GOT3 (cell line): ENCODE measurements around the gene TPD52L1.

Experiments used
- DNase-seq: peaks from one replicate; lab custom pipeline; 2025; ENCODE audit warnings: mixed read lengths; lab: John Stamatoyannopoulos, UW

The TPD52L1 gene

GRCh38 chr6:125245523-125246264 is 92.1 kb downstream of the TPD52L1 start:
- DNase-seq = no peak

- no peak for DNase-seq
These were observed 93.0 kb downstream of the TPD52L1 start for GRCh38 chr6:125246566-125246965.

GRCh38 chr6:125248136-125248535 is 94.6 kb downstream of the TPD52L1 start:
- no peak for DNase-seq

- DNase-seq = no peak
These were observed 96.9 kb downstream of the TPD52L1 start for GRCh38 chr6:125250511-125250910.

- DNase-seq = no peak
These were observed 98.1 kb downstream of the TPD52L1 start for GRCh38 chr6:125251516-125252220.

GRCh38 chr6:125252891-125253290 is 99.3 kb downstream of the TPD52L1 start:
- no peak for DNase-seq

GRCh38 chr6:125253881-125254280 is 100.3 kb downstream of the TPD52L1 start:
- DNase-seq = no peak

- no peak for DNase-seq
These were observed 100.7 kb downstream of the TPD52L1 start for GRCh38 chr6:125254321-125254720.

- no peak for DNase-seq
These were observed 101.6 kb downstream of the TPD52L1 start for GRCh38 chr6:125255201-125255600.

GRCh38 chr6:125257351-125257750 is 103.8 kb downstream of the TPD52L1 start:
- no peak for DNase-seq

GRCh38 chr6:125258651-125259353 is 105.2 kb downstream of the TPD52L1 start:
- no peak for DNase-seq

- no peak for DNase-seq
These were observed 105.8 kb downstream of the TPD52L1 start for GRCh38 chr6:125259354-125259736.

GRCh38 chr6:125262016-125263013 is 108.7 kb downstream of the TPD52L1 start:
- no peak for DNase-seq

GRCh38 chr6:125264476-125264875 is 110.9 kb downstream of the TPD52L1 start:
- no peak for DNase-seq

- DNase-seq = no peak
These were observed 114.4 kb downstream of the TPD52L1 start for GRCh38 chr6:125267806-125268523.

- DNase-seq = no peak
These were observed 115.2 kb downstream of the TPD52L1 start for GRCh38 chr6:125268765-125269164.

GRCh38 chr6:125269328-125269985 is 115.9 kb downstream of the TPD52L1 start:
- DNase-seq = no peak

GRCh38 chr6:125270380-125270779 is 116.8 kb downstream of the TPD52L1 start:
- no peak for DNase-seq

- no peak for DNase-seq
These were observed 118.0 kb downstream of the TPD52L1 start for GRCh38 chr6:125271486-125272159.

GRCh38 chr6:125273251-125273650 is 119.7 kb downstream of the TPD52L1 start:
- no peak for DNase-seq
